ENCODE measurements around the gene DIABLO. TPM values are rescaled to one million over a fixed set of nuclear protein-coding genes. Genes with fewer than 3 reads are reported as not detected.
"Not testable (repeated sequence)": the region's sequence is repeated elsewhere in the genome, so short reads cannot be mapped to it uniquely, and the experiment has no call there.

The DIABLO gene
- total RNA-seq, 4 donors from 2014 or later = 30.8 to 43.6 (median 39.3) TPM

DNA sequence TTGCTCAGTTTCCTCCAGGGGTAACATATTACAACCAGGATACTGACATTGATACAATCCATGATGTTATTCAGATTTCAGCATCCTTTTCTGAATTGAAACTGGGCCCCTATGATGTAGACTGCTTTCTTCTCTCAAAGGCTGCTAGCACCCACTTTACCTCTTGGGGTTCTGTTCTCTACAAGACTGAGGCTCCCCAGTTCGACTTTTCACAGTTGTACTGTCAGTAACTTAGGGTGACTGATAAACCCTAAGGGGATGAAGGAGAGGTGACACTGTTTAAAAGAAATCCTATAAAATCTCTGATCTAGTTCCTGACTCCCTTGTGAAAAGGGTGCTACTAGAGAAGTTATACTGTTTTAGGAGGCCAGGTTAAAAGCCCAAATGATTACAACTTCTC, 39.6 kb upstream of the DIABLO start:
- H3K9me3 ChIP-seq = no peaks in the 10 kb centered on the region
- intact Hi-C loops (cut with DNase I) = loop anchor here (5.0 kb wide), 1 partner anchor 38 kb away; the partner anchor contains the start of gene DIABLO
- H3K36me3 ChIP-seq = peaks cover 25 to 44% (median 34%) of the 10 kb centered on the region in 4 donors
- H3K4me1 ChIP-seq = peaks cover 13 to 28% (median 18%) of the 10 kb centered on the region in 4 donors
- peak overlapping the region; percentile 87 to 91 (median 90) for H3K27ac ChIP-seq (replicated peaks in 1 of 4)
- whole genome bisulfite sequencing = 17% methylated on average over 1 of the region's 1 CpG
- H3K4me3 ChIP-seq = peak overlapping the region; percentile 87 to 95 (median 92)
- H3K27me3 ChIP-seq = no peaks in the 10 kb centered on the region
- no peak for DNase-seq (ENCODE audit: extremely low spot score)
- TF ChIP-seq, protein P1, sequence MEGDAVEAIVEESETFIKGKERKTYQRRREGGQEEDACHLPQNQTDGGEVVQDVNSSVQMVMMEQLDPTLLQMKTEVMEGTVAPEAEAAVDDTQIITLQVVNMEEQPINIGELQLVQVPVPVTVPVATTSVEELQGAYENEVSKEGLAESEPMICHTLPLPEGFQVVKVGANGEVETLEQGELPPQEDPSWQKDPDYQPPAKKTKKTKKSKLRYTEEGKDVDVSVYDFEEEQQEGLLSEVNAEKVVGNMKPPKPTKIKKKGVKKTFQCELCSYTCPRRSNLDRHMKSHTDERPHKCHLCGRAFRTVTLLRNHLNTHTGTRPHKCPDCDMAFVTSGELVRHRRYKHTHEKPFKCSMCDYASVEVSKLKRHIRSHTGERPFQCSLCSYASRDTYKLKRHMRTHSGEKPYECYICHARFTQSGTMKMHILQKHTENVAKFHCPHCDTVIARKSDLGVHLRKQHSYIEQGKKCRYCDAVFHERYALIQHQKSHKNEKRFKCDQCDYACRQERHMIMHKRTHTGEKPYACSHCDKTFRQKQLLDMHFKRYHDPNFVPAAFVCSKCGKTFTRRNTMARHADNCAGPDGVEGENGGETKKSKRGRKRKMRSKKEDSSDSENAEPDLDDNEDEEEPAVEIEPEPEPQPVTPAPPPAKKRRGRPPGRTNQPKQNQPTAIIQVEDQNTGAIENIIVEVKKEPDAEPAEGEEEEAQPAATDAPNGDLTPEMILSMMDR (IDR thresholded peaks at IDR 0.05) = no peak
- TF ChIP-seq POLR2A (IDR thresholded peaks at IDR 0.05; ENCODE audit: low read depth) = no peak
- TF ChIP-seq EP300 (IDR thresholded peaks at IDR 0.05) = no peak
- no peak for TF ChIP-seq POLR2AphosphoS5 (IDR thresholded peaks at IDR 0.05)

DNA sequence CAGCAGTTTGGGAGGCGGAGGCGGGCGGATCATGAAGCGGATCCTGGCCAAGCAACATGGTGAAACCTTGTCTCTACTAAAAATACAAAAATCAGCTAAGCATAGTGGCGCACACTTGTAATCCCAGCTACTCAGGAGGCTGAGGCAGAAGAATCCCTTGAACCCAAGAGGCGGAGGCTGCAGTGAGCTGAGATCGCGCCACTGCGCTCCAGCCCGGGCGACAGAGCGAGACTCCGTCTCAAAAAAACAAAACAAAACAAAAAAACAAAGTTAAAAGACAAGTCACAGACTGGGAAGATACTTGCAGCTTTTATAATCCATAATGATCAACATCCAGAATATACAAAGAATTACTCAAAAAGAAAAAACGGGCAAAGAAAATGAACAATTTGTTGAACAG, 34.9 kb upstream of the DIABLO start:
- 89% methylated on average over 14 of the region's 14 CpGs for WGBS
- intact Hi-C loops (cut with DNase I); H3K9me3 ChIP-seq; DNase-seq (ENCODE audit: extremely low spot score); H3K4me3 ChIP-seq; H3K27me3 ChIP-seq; H3K27ac ChIP-seq (replicated peaks in 1 of 4): not testable (repeated sequence)
- peaks cover 32 to 87% (median 77%) of the 10 kb centered on the region in 4 donors for H3K36me3 ChIP-seq
- peaks cover 8 to 14% (median 9%) of the 10 kb centered on the region in 4 donors for H3K4me1 ChIP-seq

DNA sequence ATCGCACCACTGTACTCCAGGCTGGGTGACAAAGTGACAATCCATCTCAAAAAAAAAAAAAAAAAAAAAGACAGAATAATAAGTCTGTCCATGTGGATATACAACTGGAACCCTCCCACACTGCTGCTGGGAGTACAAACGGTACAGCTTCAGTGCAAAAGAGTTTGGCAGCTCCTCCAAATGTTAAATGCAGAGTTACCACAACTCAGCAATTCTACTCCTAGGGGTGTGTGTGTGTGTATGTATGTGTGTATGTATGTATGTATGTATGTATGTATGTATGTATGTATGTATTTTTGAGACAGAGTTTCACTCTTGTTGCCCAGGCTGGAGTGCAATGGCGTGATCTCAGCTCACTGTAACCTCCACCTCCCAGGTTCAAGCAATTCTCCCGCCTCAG, 33.1 kb upstream of the DIABLO start:
- H3K27ac ChIP-seq (replicated peaks in 1 of 4); H3K4me1 ChIP-seq; H3K4me3 ChIP-seq; intact Hi-C loops (cut with DNase I); H3K27me3 ChIP-seq; H3K9me3 ChIP-seq; DNase-seq (ENCODE audit: extremely low spot score): not testable (repeated sequence)
- peaks cover 32 to 95% (median 82%) of the 10 kb centered on the region in 4 donors for H3K36me3 ChIP-seq
- 99% methylated on average over 4 of the region's 4 CpGs for WGBS

DNA sequence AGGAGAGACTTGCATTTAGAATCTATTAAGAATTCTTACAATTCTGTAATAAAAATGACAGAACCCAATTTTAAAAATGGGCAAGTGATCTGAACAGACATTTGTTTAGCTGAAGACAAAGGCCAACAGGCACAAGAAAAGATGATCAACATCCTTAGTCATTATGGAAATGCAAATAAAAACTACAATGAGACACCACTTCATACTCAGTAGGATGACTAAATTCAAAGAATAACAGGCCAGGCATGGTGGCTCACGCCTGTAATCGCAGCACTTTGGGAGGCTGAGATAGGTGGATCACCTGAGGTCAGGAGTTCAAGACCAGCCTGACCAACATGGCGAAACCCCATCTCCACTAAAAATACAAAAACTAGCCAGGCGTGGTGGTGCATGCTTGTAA, 32.6 kb upstream of the DIABLO start:
- intact Hi-C loops (cut with DNase I); H3K9me3 ChIP-seq; H3K27ac ChIP-seq (replicated peaks in 1 of 4); H3K4me1 ChIP-seq; H3K27me3 ChIP-seq; H3K4me3 ChIP-seq; DNase-seq (ENCODE audit: extremely low spot score): not testable (repeated sequence)
- peaks cover 31 to 90% (median 79%) of the 10 kb centered on the region in 4 donors for H3K36me3 ChIP-seq
- 88% methylated on average over 4 of the region's 4 CpGs for WGBS

GRCh38 chr12:122250536-122250935, 24.7 kb upstream of the DIABLO start:
- TF ChIP-seq EP300 (IDR thresholded peaks at IDR 0.05) (no peak), POLR2A (IDR thresholded peaks at IDR 0.05; ENCODE audit: low read depth) (no peak), POLR2AphosphoS5 (IDR thresholded peaks at IDR 0.05) (no peak)
- TF ChIP-seq, protein P1 (IDR thresholded peaks at IDR 0.05) = no peak
- H3K9me3 ChIP-seq = no peaks in the 10 kb centered on the region
- 93% methylated on average over 8 of the region's 8 CpGs for WGBS
- DNase-seq (ENCODE audit: extremely low spot score) = no peak
- H3K36me3 ChIP-seq = peaks cover 27 to 68% (median 46%) of the 10 kb centered on the region in 4 donors
- no peaks in the 10 kb centered on the region for H3K27me3 ChIP-seq
- intact Hi-C loops (cut with DNase I) = no loop called here
- no peaks in the 10 kb centered on the region for H3K4me1 ChIP-seq
- no peak overlapping the region for H3K4me3 ChIP-seq
- no peak overlapping the region for H3K27ac ChIP-seq (replicated peaks in 1 of 4)

DNA sequence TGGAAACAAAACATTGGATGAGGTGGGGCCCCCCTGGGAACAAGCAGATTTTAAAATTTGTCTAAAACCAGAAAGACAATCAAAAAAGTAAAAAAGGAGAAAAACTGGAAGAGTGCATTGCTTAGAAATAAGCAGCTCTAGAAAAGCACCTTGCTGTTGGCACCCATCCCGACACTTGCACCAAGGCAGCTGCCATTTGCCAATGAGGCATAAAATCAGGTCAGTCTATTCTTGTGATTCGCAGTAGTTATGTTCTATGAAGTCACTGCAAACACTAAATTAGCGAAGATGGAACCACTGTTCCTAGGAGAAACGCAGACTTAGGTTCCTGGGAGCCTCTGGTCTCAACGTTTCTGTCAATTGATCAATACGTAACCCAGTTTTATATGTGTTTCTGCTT, 24.2 kb upstream of the DIABLO start:
- no peak overlapping the region for H3K27ac ChIP-seq (replicated peaks in 1 of 4)
- intact Hi-C loops (cut with DNase I) = no loop called here
- no peaks in the 10 kb centered on the region for H3K9me3 ChIP-seq
- H3K36me3 ChIP-seq = peaks cover 27 to 67% (median 46%) of the 10 kb centered on the region in 4 donors
- no peak overlapping the region for H3K4me3 ChIP-seq
- DNase-seq (ENCODE audit: extremely low spot score) = no peak
- H3K4me1 ChIP-seq = no peaks in the 10 kb centered on the region
- TF ChIP-seq EP300 (IDR thresholded peaks at IDR 0.05) (no peak), POLR2A (IDR thresholded peaks at IDR 0.05; ENCODE audit: low read depth) (no peak), POLR2AphosphoS5 (IDR thresholded peaks at IDR 0.05) (no peak)
- TF ChIP-seq, protein P1 (IDR thresholded peaks at IDR 0.05) = no peak
- H3K27me3 ChIP-seq = no peaks in the 10 kb centered on the region
- 94% methylated on average over 6 of the region's 6 CpGs for WGBS
